ENCODE results near the gene MTOR. TPM values are rescaled to one million over a fixed set of nuclear protein-coding genes. Genes with fewer than 3 reads are reported as not detected.

MTOR gene
- total and polyA plus RNA-seq, 2 of the 8 experiments (the other 6 are each of a cell fraction or from before 2014, with no cell fraction given) = 44.2 to 76.8 TPM

GRCh38 chr1:11143907-11144306 is 118.4 kb downstream of the MTOR start:
- WGBS, 2 experiments (ENCODE audit: extremely low coverage in 1 of 2, insufficient coverage in 1 of 2, insufficient read length in 1 of 2, insufficient replicate concordance in 2 of 2, low coverage in 1 of 2, low lambda C conversion rate in 2 of 2, missing lambda C conversion rate in 1 of 2) = 88% methylated on average over 2 of the region's 2 CpGs; no CpG with 5 or more reads in 1 of the 2 experiments
- no peaks in the 10 kb centered on the region; the same call in 1 of the 2 replicates for H3K23me2 ChIP-seq (ENCODE audit: low read depth, low read length)
- peaks cover 17 to 54% (median 40%) of the 10 kb centered on the region in 4 experiments; a peak in 7 of 8 replicates for H3K36me3 ChIP-seq (ENCODE audit: control insufficient read depth in 2 of 4, insufficient read depth in 4 of 4, low read length in 3 of 4)
- FAIRE-seq (no peak), DNase-seq (ENCODE audit: low read depth in 1 of 2, low spot score in 2 of 2) (no peak)
- no peak overlapping the region for H2BK15ac ChIP-seq (ENCODE audit: low read length)
- no peaks in the 10 kb centered on the region for H3K79me1 ChIP-seq (ENCODE audit: low read depth, low read length)
- H4K20me1 ChIP-seq (replicated peaks in 1 of 2; ENCODE audit: control insufficient read depth in 1 of 2, insufficient read depth in 2 of 2, low read length in 2 of 2) = peaks cover 0 to 2% of the 10 kb centered on the region in 2 experiments
- H2AFZ ChIP-seq (ENCODE audit: low read length) = no peak overlapping the region
- no peak overlapping the region for H4K8ac ChIP-seq (ENCODE audit: extremely low read depth, insufficient read depth, low read length)
- no peaks in the 10 kb centered on the region for H3K9me3 ChIP-seq (ENCODE audit: insufficient read depth in 2 of 2, low read depth in 1 of 2, low read length in 1 of 2)
- no peaks in the 10 kb centered on the region for H3K79me2 ChIP-seq (ENCODE audit: control insufficient read depth in 1 of 2, insufficient read depth in 2 of 2, low read length in 2 of 2)
- H3K4me3 ChIP-seq (ENCODE audit: extremely low read depth in 1 of 4, insufficient read depth in 2 of 4, low read depth in 3 of 4, low read length in 4 of 4) = no peak overlapping the region
- no peaks in the 10 kb centered on the region for H3K4me1 ChIP-seq (replicated peaks in 1 of 4; ENCODE audit: control insufficient read depth in 3 of 4, insufficient read depth in 4 of 4, low read length in 3 of 4)
- no peak overlapping the region for H4K5ac ChIP-seq (ENCODE audit: insufficient read length, low read depth, low read length)
- no peak overlapping the region for H3K56ac ChIP-seq (replicated peaks; ENCODE audit: insufficient read length, low read depth, low read length)
- CTCF ChIA-PET (ENCODE audit: partially characterized antibody) = interaction anchor here (0.5 to 0.8 kb wide), 2 partner anchors 15 to 75 kb away, joined by 3 read pairs; no protein-coding TSS in a partner anchor
- H2AK5ac ChIP-seq (ENCODE audit: low read depth, low read length) = no peak overlapping the region
- no peak overlapping the region for H3K14ac ChIP-seq (ENCODE audit: insufficient read length)
- H2BK12ac ChIP-seq (ENCODE audit: low read depth, low read length) = no peak overlapping the region
- H3K23ac ChIP-seq (ENCODE audit: insufficient read length) = no peak overlapping the region
- H2BK20ac ChIP-seq (ENCODE audit: low read length) = no peak overlapping the region
- no peak overlapping the region for H3K27ac ChIP-seq (ENCODE audit: low read depth, low read length)
- TF ChIP-seq SP4 (IDR thresholded peaks at IDR 0.05; ENCODE audit: low read length) = no peak
- TF ChIP-seq JUN (IDR thresholded peaks at IDR 0.05; ENCODE audit: low read depth, low read length) = no peak
- H2BK5ac ChIP-seq (ENCODE audit: low read depth, low read length) = no peak overlapping the region
- no peak overlapping the region for H3K4ac ChIP-seq (replicated peaks; ENCODE audit: insufficient read length, low read depth, low read length)
- H3K9ac ChIP-seq (replicated peaks in 1 of 4; ENCODE audit: extremely low read depth in 1 of 4, low read depth in 3 of 4, low read length in 3 of 4) = no peak overlapping the region
- no peak overlapping the region for H4K91ac ChIP-seq (replicated peaks; ENCODE audit: insufficient read length, low read length)
- POLR2A ChIA-PET (ENCODE audit: partially characterized antibody) = no interaction called here
- H3K27me3 ChIP-seq (replicated peaks in 1 of 4; ENCODE audit: control insufficient read depth in 3 of 4, extremely low read depth in 1 of 4, insufficient read depth in 3 of 4, low read length in 3 of 4) = no peaks in the 10 kb centered on the region
- H2BK120ac ChIP-seq (replicated peaks; ENCODE audit: low read depth, low read length) = no peak overlapping the region
- no peak overlapping the region for H3K4me2 ChIP-seq (ENCODE audit: insufficient read depth in 1 of 2, low read depth in 2 of 2, low read length in 2 of 2)
- H3K18ac ChIP-seq (ENCODE audit: extremely low read depth, low read length) = no peak overlapping the region

All from H1 (cell line).